ENCODE data around the gene ATF1. TPM values are rescaled to one million over a fixed set of nuclear protein-coding genes. Genes with fewer than 3 reads are reported as not detected.

Gene ATF1
- 10 to 100 TPM; 10.0 to 17.5 TPM for total RNA-seq

GRCh38 chr12:50763639-50764285 is at the start of gene ATF1:
TSS of gene ATF1 (plus strand) at chr12:50764101. CDS start at chr12:50780146, 16,045 bp downstream.
- Histone ChIP-seq H3K4me1 (peaks cover 0 to 24% of the 10 kb centered on the region in 2 donors), H3K36me3 (no peaks in the 10 kb centered on the region), H3K9me3 (no peaks in the 10 kb centered on the region), H3K4me3 (peak within 1 kb of the TSS; percentile 92 to 97), H3K27me3 (no peaks in the 10 kb centered on the region), H3K27ac (peak within 1 kb of the TSS; percentile 97 to 98)
- TF ChIP-seq CTCF (IDR thresholded peaks at IDR 0.05) = no peak
- DNase-seq (ENCODE audit: low spot score) = peak; percentile 93

- H3K9me3 ChIP-seq = no peaks in the 10 kb centered on the region
- no peak for DNase-seq (ENCODE audit: low spot score)
- no peak overlapping the region for H3K27ac ChIP-seq
- H3K27me3 ChIP-seq = no peaks in the 10 kb centered on the region
- no peak for TF ChIP-seq CTCF (IDR thresholded peaks at IDR 0.05)
- no peaks in the 10 kb centered on the region for H3K4me1 ChIP-seq
- no peak overlapping the region for H3K4me3 ChIP-seq
- H3K36me3 ChIP-seq = peaks cover 31% of the 10 kb centered on the region
These were observed 48.7 kb upstream of the ATF1 start for GRCh38 chr12:50715174-50715573.

GRCh38 chr12:50718760-50719159 is 45.1 kb upstream of the ATF1 start:
- Histone ChIP-seq H3K4me3 (no peak overlapping the region), H3K27me3 (no peaks in the 10 kb centered on the region), H3K36me3 (peaks cover 61% of the 10 kb centered on the region), H3K27ac (no peak overlapping the region), H3K9me3 (no peaks in the 10 kb centered on the region), H3K4me1 (no peaks in the 10 kb centered on the region)
- TF ChIP-seq CTCF (IDR thresholded peaks at IDR 0.05) = no peak
- DNase-seq (ENCODE audit: low spot score) = no peak

- Histone ChIP-seq H3K4me1 (peaks cover 0 to 6% of the 10 kb centered on the region in 2 donors), H3K9me3 (no peaks in the 10 kb centered on the region), H3K27ac (no peak overlapping the region), H3K36me3 (peaks cover 64% of the 10 kb centered on the region), H3K27me3 (no peaks in the 10 kb centered on the region), H3K4me3 (no peak overlapping the region)
- no peak for TF ChIP-seq CTCF (IDR thresholded peaks at IDR 0.05)
- no peak for DNase-seq (ENCODE audit: low spot score)
These were observed 43.8 kb upstream of the ATF1 start for GRCh38 chr12:50720085-50720484.

GRCh38 chr12:50720501-50720900 is 43.4 kb upstream of the ATF1 start:
- Histone ChIP-seq H3K9me3 (no peaks in the 10 kb centered on the region), H3K27ac (no peak overlapping the region), H3K27me3 (no peaks in the 10 kb centered on the region), H3K4me3 (no peak overlapping the region), H3K36me3 (peaks cover 63% of the 10 kb centered on the region), H3K4me1 (peaks cover 0 to 9% of the 10 kb centered on the region in 2 donors)
- no peak for DNase-seq (ENCODE audit: low spot score)
- TF ChIP-seq CTCF (IDR thresholded peaks at IDR 0.05) = no peak

GRCh38 chr12:50723865-50724264 is 40.0 kb upstream of the ATF1 start:
- Histone ChIP-seq H3K4me3 (no peak overlapping the region), H3K27ac (no peak overlapping the region)
- DNase-seq (ENCODE audit: low spot score) = no peak

More at GRCh38 chr12:50723865-50724264, 40.0 kb upstream of the ATF1 start:
- peaks cover 63% of the 10 kb centered on the region for H3K36me3 ChIP-seq
- TF ChIP-seq CTCF (IDR thresholded peaks at IDR 0.05) = no peak
- peaks cover 0 to 10% of the 10 kb centered on the region in 2 donors for H3K4me1 ChIP-seq
- no peaks in the 10 kb centered on the region for H3K9me3 ChIP-seq
- no peaks in the 10 kb centered on the region for H3K27me3 ChIP-seq
